GM18909 (cell line): ENCODE data around the gene RNASEL.
"Not testable (repeated sequence)": the region's sequence is repeated elsewhere in the genome, so short reads cannot be mapped to it uniquely, and the experiment has no call there.

ENCODE experiments used
- ATAC-seq: cut with Tn5 transposase; IDR thresholded peaks from one replicate; pipeline ENCODE4 v1.9.1; 2021; ENCODE audit warnings: mild to moderate bottlenecking; ENCODE audit not compliant: unreplicated experiment, poor library complexity

Gene RNASEL

GRCh38 chr1:182588500-182589396 lies at the start of gene RNASEL:
TSS of gene RNASEL (minus strand) at chr1:182589256. CDS start at chr1:182586806, 2,450 bp downstream.
- peak; percentile 82 for ATAC-seq

GRCh38 chr1:182637769-182638168 lies 48.7 kb upstream of the RNASEL start:
- ATAC-seq, result no peak

GRCh38 chr1:182635871-182636270 lies 46.8 kb upstream of the RNASEL start:
- no peak for ATAC-seq

GRCh38 chr1:182634306-182635072 lies 45.4 kb upstream of the RNASEL start:
- no peak for ATAC-seq

- no peak for ATAC-seq
These were observed 44.7 kb upstream of the RNASEL start for GRCh38 chr1:182633657-182634281.

- no peak for ATAC-seq
These were observed 44.0 kb upstream of the RNASEL start for GRCh38 chr1:182633031-182633430.

GRCh38 chr1:182632441-182632857 lies 43.4 kb upstream of the RNASEL start:
- ATAC-seq, result not testable (repeated sequence)

GRCh38 chr1:182631954-182632353 lies 42.9 kb upstream of the RNASEL start:
- ATAC-seq, result no peak

GRCh38 chr1:182631053-182631677 lies 42.1 kb upstream of the RNASEL start:
- no peak for ATAC-seq

GRCh38 chr1:182630586-182630985 lies 41.5 kb upstream of the RNASEL start:
- no peak for ATAC-seq

GRCh38 chr1:182629499-182630096 lies 40.5 kb upstream of the RNASEL start:
- ATAC-seq, result peak; percentile 73

- ATAC-seq, result no peak
These were observed 40.0 kb upstream of the RNASEL start for GRCh38 chr1:182629080-182629479.

GRCh38 chr1:182628657-182629056 lies 39.6 kb upstream of the RNASEL start:
- no peak for ATAC-seq

- ATAC-seq, result no peak
These were observed 38.6 kb upstream of the RNASEL start for GRCh38 chr1:182627622-182628021.

GRCh38 chr1:182626527-182626926 lies 37.5 kb upstream of the RNASEL start:
- ATAC-seq, result no peak

GRCh38 chr1:182625719-182626504 lies 36.9 kb upstream of the RNASEL start:
- ATAC-seq, result no peak

GRCh38 chr1:182625024-182625423 lies 36.0 kb upstream of the RNASEL start:
- no peak for ATAC-seq

GRCh38 chr1:182624577-182624976 lies 35.5 kb upstream of the RNASEL start:
- ATAC-seq, result no peak

GRCh38 chr1:182622901-182623528 lies 34.0 kb upstream of the RNASEL start:
- peak; percentile 70 for ATAC-seq
